G401.6 (cell line): ENCODE results near the gene EXOC4.

Experiments used
- FAIRE-seq: peaks from 2 replicates; lab custom pipeline; 2012; peaks lifted over from hg19 to GRCh38; lab: Jason Lieb, UNC

The EXOC4 gene

DNA sequence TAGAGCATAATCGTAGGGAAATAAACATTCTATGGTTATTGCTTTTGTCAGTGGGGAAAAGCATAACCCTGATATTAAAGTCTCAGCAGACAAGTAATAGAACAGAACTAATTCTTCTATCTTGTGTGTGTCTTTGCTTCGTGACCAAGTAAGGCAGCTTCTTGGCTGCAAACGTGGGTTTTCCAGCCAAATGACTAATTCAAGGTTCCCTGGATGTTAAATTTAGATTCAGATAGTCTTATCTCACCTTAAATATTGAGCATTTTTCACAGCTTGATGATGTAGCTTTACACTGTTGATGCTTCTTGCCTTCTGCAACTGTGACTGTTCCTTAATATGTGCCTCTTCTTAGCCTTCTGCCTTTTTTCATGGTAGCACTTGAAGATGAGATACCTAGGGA lies 113.0 kb downstream of the EXOC4 start:
- FAIRE-seq: no peak

DNA sequence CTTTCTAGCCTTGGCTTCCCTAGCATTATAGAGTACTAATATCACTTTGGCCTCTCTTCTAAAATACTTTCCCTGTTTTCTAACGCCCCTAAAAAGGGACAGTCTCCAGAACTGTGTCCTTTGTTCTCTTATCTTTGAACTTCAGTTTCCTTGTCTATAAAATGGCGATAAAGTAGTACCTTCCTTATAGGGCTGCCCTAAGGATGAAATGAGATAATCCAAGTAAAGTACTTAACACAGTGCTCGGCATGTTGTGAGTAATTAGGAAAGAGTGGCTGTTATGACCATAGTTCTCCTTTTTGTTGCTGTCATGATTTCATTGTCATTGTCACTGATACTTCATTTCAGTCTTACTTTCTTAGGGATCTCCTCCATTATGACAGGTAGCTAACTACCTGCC lies 114.7 kb downstream of the EXOC4 start:
- no peak for FAIRE-seq

DNA sequence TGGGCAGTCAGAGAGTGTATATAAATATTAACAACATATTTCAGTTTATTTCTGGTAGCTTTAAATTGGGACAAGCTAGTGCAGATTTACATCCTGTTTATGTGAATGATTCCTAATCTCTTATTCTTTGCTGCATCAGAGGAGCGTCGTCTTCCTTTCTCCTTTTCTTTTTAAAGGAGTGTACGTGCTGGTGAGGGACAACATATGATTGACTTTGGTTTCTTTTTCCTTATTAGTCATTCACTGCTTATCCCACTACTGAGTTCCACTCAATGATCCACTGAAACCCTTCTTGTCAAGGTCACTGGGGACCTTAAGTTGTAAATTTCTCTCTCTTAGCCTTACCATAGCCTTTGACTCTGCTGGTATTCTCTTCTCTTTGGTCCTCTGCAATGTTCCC lies 116.3 kb downstream of the EXOC4 start:
- no peak for FAIRE-seq

DNA sequence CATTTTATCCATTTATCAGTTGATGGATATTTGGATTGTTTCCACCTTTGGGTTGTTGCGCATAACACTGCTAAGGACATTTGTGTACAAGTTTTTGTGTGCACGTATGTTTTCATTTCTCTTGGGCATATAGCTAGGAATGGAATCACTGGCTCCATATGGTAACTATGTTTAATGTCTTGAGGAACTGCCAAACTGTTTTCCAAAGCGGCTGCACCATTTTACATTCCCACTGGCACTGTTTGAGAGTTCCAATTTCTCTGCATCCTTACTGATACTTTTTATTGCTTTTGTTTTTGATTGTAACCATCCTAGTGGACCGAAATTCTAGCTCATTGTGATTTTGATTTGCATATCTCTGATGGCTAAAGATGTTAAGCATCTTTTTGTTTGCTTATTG lies 118.7 kb downstream of the EXOC4 start:
- FAIRE-seq: no peak

DNA sequence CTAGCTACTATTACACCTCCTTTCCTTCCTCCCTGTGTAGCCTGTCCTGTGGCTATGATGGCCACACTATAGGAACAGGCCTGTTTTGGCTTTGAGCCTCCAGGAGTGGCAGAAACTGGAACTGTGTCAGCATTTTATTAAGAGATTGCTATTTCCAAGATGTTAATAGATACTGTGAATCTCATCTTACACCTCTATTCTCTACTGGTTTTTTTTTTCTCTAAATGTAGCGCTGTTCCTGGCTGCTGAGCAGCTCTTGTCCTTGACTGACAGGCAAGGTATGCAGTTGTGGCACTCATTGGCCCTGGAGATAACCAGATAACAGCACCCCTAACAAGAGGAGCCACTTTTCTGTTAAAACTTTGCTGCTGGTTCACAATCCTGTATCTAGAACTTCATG lies 119.5 kb downstream of the EXOC4 start:
- no peak for FAIRE-seq

DNA sequence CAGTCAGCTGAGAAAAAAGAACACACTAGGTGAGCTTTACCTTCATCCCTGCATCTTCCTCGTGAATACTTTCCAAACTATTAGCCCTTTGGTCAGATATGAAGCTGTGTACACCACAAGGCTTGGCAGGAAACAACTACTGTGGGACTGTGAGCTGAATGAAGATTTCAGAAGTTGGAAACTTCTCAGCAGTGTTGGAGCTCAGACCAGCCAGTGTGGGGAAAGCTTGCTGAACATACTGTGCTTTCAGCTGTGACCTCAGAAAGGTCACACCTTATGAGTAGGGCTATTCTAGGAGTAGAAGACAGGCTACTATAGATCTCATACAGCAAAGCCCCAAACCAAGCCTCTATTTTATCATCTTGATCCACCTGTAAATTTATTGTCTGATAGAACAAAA lies 123.6 kb downstream of the EXOC4 start:
- FAIRE-seq: no peak

DNA sequence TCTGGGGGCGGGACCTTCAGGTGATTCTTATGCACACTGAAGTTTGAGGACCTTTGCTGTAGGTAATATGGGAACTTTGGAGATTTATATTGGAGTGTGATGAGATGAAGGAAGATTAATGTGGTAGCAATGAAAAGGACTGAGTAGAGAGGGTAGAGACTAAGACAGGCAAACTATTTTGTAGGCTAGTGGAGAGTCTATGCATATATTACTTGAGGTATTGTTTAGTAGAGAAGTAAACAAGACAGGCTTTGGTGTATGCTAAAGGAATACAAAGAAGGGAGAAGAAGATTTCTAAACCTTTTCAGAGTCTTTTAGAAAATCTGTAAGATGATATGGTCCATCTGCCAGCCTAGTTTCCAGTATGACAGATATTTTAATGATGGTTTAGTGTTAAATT lies 129.1 kb downstream of the EXOC4 start:
- FAIRE-seq: no peak

DNA sequence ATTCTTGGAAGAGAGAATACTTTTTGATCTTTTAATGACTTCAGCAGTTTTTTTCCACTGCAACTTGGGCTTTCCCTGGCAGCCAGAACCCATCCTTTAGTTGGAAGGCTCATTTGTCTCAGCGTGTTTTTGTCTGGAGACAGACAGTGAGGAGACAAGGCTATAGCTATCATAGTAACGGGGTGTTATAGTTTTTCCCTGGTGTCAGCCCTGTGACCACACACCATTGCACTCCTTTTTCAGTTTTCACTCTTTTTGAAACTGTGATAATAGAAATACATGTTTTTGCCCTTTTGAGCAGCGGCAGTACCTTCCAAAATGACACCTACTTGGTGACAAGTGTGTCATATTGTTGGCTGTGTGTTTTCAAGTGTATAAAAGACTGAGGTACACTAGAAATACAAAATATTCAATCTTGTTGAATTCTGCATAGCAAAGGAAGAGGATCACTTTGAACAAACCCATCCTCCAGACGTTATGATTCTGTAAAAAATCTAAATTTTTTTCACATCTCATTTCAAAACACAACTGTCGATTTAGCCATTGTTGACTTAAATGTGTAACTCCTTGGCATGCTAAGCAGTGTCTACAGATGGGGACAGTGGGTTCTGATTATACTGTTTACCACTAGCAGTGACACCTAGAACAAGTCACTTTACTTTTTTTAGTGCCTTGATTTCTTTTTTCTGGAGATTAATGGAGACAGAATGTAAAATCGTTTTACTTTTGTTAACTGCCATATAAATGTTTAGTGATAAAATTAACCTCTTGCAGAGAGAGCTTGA lies 130.1 kb downstream of the EXOC4 start:
- no peak for FAIRE-seq

DNA sequence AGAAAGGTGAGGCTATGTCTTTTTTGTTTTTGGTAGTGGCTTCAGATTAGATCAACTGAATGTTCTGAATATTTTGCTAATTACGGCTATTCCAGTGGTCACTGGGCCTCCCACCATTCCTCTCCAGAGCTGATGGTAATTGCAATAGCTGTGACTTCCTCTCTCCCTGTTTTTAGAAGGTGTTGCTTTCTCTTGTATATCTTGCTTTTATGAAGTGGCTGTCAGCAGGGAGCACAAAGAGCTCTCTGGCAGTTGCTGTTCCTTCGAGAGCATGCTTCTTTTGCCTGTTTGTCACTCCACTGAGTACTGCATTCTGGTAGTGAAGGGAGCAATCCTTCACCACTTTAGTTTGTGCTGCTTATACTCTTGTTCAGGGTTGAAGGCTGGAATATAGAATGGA lies 133.3 kb downstream of the EXOC4 start:
- FAIRE-seq: no peak

DNA sequence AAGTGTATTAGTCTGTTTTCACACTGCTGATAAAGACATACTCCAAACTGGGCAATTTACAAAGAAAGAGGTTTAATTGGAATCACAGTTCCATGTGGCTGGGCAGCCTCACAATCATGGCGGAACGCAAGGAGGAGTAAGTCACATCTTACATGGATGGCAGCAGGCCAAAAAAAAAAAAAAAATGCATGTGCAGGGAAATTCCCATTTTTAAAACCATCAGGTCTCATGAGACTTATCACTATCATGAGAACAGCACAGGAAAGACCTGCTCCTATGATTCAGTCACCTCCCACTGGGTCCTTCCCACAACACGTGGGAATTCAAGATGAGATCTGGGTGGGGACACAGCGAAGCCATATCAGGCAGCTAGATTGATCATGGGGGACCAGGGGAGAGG lies 136.8 kb downstream of the EXOC4 start:
- no peak for FAIRE-seq

DNA sequence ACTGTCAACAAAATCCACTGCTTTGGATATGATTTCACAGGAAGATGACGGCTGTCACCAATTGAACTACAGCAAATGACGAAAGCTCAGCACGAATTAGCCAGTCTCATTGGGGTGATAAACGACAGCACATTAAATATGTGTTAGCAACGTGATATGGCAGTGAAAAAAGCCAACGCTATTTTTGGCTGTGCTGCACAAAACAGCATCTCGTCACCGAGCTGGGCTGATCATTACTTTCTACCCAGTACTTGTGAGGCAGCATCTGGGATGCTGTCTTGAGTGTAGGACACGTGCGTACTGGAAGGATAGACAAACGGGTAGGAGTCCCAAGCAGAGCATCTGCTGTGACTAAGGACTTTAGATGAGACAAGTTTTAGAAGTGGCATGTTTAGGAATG lies 138.3 kb downstream of the EXOC4 start:
- no peak for FAIRE-seq

DNA sequence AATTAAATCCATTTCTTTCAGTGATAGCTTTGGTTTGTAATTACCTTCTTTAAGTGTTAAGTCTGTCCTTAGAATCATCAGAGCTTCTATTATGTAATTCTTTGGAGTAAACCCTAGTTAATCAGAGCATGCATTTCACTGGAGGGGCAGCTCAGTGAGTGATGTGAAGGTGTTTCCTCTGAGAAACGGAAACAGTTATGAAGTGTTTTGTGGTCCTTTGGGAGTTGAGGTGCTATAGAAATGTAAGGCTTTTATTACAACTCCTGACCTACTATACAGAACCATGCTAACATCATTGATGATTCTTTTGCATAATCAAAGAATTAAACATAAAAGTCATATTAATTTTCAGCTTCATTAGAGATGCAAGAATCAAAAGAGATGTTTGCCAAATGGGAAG lies 141.5 kb downstream of the EXOC4 start:
- no peak for FAIRE-seq

DNA sequence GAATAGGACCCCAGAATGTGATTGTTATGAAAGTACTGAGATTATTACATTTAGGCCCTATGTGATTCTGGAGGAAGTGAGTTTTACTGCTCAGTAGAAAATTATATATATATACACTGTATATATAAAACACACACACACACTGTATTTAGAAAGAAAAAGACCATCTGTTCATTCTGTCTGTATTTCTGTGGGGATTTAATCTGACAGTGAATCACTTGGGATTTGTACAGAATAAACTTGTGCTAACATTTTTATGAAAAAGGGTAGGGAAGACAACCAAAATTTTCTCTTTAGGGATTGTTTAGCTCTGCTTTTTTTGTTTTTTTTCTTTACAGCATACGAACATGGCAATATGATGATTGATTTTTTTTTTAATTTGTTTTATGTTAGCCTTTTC lies 142.7 kb downstream of the EXOC4 start:
- no peak for FAIRE-seq

DNA sequence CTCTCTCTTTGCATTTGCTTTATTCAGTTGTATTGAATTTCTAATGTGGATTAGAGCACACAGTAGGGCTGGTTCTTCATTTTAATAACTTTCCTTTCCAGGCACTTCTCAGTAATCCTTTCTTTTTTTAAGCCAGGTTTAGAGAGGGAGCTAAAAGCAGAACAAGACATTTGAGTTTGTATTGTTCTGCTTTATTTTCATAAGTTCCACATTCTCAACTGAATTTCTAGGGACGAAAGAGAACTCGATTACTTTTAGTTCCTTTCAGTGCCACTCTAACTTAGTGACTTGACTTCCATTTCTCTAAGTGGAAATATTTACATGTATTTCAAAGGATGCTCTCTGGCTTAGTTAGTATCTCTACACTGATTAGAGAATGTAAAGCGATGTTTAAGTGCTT lies 145.6 kb downstream of the EXOC4 start:
- FAIRE-seq: no peak

DNA sequence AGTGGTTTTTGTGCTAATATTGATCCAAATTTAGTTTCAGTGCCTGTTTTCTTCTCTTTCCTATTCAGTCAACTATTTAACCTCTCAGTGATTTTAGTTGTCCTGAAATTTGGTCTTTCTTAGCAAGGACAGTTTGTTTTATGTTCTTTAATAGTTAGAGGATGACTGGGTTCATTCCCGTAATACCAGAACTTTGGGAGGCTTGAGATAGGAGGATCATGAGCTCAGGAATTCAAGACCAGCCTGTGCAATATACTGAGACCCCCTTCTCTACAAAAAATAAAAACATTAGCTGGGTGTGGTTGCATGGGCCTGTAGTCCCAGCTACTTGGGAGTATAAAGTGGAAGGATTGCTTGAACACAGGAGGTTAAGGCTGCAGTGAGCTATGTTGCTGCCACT lies 148.3 kb downstream of the EXOC4 start:
- FAIRE-seq: no peak

DNA sequence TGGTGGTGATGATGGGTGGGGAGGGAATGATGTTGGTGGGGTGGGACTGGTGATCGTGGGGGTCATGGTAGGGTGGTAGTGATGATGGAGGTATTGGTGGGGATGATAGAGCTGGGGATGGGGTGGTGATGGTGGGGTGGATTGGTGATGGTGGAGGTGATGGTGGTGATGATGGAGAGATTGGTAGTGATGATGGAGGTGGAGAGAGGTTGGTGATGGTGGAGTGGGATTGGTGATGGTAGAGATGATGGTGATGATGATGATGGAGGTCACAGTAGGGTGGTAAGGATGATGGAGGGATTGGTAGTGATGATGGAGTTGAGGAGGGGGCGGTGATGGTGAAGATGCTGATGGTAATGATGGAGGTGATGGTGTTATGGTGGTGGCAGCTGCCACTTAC lies 155.3 kb downstream of the EXOC4 start:
- FAIRE-seq: no peak

DNA sequence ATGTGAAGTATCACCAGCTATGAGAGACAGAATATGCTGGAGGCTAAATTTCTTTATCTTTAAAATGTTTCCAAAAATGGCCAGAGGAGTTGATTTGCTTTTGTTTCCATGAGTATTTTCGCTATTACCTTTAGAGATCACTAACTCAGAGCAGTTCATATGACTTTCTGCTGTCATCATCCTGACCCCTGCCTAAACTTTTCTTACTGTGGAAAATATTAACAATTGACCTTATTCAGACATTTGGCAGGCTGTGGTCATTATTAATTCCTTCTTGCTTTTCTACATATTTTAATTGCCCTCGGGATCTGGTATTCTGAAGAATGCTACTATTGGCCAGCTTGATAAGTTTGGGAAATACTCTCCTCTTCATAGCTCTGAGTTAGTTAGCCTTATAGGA lies 156.5 kb downstream of the EXOC4 start:
- no peak for FAIRE-seq

DNA sequence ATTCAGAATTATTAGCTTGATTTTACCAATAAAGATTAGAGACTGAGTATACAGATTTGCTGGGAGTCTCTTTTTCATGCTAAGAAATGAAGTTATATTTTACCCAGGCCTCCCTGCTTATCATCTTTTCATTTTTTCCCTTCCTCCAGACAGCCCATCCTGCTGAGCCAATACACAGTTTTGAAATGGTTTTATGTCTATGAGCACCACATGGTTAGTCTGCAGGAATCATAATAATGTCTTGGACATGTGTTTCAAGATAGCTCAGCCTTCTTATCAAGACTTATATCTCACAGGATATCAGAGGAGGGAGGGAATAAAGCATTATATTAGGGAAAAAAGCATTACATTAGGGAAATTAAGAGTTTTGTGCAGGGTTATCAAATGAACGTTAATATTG lies 157.1 kb downstream of the EXOC4 start:
- no peak for FAIRE-seq

DNA sequence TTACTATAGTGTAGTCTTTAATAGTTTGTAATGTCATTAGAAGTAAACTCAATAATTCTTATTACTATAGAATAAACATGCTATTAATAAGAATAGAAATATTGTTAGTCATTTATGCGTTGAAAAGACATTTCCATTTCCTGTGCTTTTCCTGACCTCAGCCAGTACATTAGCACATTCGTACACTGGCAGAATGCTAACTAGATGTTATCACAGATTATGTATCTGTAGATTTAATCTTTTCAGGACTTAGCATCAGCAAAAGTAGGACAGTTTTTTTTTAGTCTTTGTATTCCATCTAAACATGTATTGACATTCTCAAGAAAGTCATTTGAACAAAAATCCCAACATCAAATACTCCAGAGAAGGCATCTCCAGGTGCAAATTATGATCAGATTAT lies 158.5 kb downstream of the EXOC4 start:
- no peak for FAIRE-seq

DNA sequence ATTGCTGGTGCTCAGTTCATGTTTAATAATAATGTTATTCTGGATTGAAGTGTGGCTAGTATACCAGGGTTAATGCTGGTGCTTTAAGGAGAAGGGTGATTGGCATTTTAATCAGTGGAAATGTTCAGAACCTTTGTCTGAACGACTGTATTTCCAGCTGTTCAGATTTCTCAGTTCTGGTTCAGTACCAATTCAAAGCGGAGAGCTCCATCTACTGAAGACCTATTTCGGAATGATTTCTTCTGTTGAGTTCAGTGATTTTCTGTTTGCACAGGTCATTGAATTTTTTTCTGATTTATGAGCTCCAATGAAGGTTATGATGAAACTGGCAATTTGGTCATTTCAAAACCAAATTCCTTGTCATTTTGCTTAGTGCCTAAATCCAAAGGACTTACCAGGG lies 160.1 kb downstream of the EXOC4 start:
- FAIRE-seq: no peak

DNA sequence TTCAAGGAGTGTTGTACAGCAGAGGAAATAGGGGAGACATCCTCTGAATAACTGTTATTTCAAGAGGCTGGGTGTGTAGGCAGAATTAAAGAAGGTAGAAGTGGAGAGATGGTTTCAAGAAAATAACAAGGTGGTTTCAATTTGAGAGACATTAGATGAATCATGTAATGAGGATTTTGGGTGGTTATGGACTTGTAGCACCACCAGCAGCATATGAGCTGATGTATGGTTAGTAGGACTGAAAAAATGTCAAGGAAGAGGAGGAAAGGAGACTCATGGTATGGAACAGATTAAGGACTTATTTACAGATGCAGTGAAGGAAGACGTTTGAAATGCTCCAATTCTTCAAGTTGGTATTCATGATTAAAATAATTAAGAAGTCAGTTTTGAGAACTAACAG lies 166.2 kb downstream of the EXOC4 start:
- no peak for FAIRE-seq

DNA sequence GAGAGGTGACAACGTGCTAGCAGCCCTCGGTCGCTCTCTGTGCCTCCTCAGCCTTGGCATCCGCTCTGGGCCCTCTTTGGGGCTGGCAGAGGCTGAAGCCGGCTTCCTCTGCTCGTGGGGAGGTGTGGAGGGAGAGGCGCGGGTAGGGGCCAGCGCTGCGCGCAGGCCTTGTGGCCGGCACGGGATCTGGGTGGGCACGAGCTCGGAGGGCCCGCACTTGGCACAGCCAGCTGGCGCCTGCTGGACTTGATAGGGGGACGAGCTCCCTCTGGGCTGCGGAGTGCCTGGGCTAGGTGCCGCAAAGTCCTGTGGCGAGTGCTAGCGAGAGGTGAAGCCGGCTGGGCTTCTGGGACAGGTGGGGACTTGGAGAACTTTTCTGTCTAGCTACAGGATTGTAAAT lies 170.7 kb downstream of the EXOC4 start:
- no peak for FAIRE-seq

DNA sequence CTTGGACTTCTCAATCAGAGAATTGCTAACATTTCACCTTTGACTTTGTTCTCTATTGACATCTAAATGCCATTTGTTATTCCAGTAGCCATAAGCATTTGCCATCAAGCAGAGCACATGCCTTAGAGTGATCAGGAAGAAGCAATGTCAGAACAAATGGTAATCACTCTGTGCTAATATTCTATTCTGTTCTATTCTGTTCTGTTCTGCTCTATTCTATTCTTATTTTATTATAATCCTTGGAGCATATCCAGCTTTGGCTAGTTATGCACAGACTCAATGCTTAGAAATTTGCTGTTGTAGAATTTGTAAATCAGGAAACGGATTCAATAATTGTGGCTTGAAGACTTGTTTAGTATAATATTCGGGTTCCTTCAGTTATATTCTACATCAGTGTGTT lies 175.4 kb downstream of the EXOC4 start:
- FAIRE-seq: no peak

DNA sequence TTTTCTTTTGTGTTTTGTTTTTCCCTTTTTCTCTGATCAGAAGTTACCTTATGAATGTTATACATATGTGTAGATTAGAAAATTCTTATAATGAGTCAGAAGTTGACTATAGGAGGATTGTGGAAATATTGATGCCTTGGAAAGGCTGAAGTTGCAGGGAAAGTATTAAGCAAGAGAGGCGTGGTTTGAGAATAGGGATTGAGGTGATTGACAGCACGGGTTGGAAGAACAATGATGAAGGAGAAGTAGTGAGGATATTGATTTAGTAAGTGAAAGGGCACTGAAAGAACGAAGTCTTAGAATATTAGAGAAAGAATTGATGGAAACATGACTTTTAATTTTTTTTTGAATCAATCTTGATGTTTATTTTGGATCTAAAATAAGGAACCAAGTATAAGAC lies 176.0 kb downstream of the EXOC4 start:
- FAIRE-seq: no peak

DNA sequence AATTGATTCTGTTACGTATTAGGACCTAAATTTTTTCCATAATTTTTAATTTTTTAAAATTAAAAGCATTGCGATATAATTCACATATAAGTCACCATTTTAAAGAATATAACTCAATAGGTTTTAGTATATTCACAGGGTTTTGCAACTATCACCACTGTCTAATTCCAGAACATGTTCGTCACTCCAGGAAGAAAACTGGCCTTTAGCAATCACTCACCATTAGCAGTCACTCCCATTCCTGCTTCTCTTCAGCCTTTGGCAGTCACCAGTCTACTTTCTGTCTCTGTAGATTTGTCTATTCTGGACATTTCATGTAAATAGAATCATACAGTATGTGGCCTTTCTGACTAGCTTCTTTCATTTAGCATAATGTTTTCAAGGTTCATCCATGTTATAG lies 176.5 kb downstream of the EXOC4 start:
- FAIRE-seq: no peak
